Prostate gland (tissue), 2 donors: ENCODE data around the gene GRAMD4. TPM values are rescaled to one million over a fixed set of nuclear protein-coding genes. Genes with fewer than 3 reads are reported as not detected.

Experiments
- DNase-seq: peaks from one replicate; pipeline ENCODE4 v3.0.0-alpha.2; 2019; ENCODE audit warnings: low spot score
- H3K27ac ChIP-seq, 2 donors: fragments of 200-600 bp; sonication (generic); 2 replicates each; pipeline ENCODE4 v1.5.1; 2017 to 2019
- H3K27me3 ChIP-seq: fragments of 200-600 bp; sonication (generic); replicated peaks from 2 replicates; pipeline ENCODE4 v1.5.1; 2019; ENCODE audit not compliant: insufficient read depth
- H3K36me3 ChIP-seq, 2 donors: fragments of 200-600 bp; sonication (generic); 1 replicate in 1 of 2; 2 replicates in 1 of 2; pipeline versions ENCODE4 v1.5.1 to v1.8.1; 2017 to 2019
- H3K4me1 ChIP-seq: fragments of 200-600 bp; sonication (generic); replicated peaks from 2 replicates; pipeline ENCODE4 v1.5.1; 2019
- H3K4me3 ChIP-seq, 2 donors: fragments of 200-600 bp; sonication (generic); 2 replicates each; pipeline ENCODE4 v1.5.1; 2017 to 2019
- H3K9me3 ChIP-seq: fragments of 200-600 bp; sonication (generic); 2 replicates; pipeline ENCODE4 v1.5.1; 2017
- CTCF ChIP-seq, 4 experiments: fragments of 200-600 bp in 2 of 4; fragments of 450-650 bp in 2 of 4; sonication (generic) in 2 of 4; IDR thresholded peaks; 1 replicate in 3 of 4; 2 replicates in 1 of 4; pipeline ENCODE4 v1.5.1; 2016 to 2019; ENCODE audit warnings: antibody characterized with exemption in 4 of 4, mild to moderate bottlenecking in 2 of 4, moderate library complexity in 2 of 4
- POLR2A ChIP-seq: fragments of 450-650 bp; IDR thresholded peaks from one replicate; pipeline ENCODE4 v1.6.1; 2016; ENCODE audit warnings: antibody characterized with exemption, mild to moderate bottlenecking
- POLR2AphosphoS5 ChIP-seq: sonication (generic); formaldehyde crosslinking; IDR thresholded peaks from one replicate; pipeline ENCODE4 v1.6.1; 2017; ENCODE audit warnings: antibody characterized with exemption
- WGBS: methylation state at CpG from one replicate; pipeline ENCODE4 v1.1.5; 2018; 5-methylcytosine and 5-hydroxymethylcytosine counted together
- intact Hi-C: fragments of 100-400 bp; cut with DNase I; formaldehyde crosslinking; loops from one replicate; pipeline ENCODE4 v1.14.2; 2022
- total RNA-seq, 2 donors: library from RNA; depleted of rRNA; stranded (reverse); fragments of >200 nt; gene quantifications; one replicate each; pipeline ENCODE4 v1.1.0, GENCODE V29; 2016

GRAMD4 gene
- total RNA-seq, 2 donors from 2014 or later = 12.1 to 20.2 TPM

GRCh38 chr22:46726066-46726985 lies 106.1 kb downstream of the GRAMD4 start:
- H3K27me3 ChIP-seq = no peaks in the 10 kb centered on the region
- intact Hi-C loops = no loop called here
- WGBS = 43% methylated on average over 38 of the region's 38 CpGs
- no peaks in the 10 kb centered on the region for H3K36me3 ChIP-seq
- no peak for TF ChIP-seq POLR2A
- TF ChIP-seq CTCF (IDR thresholded peaks at IDR 0.05) = no peak
- no peak for TF ChIP-seq POLR2AphosphoS5
- peaks cover 3% of the 10 kb centered on the region for H3K4me1 ChIP-seq
- no peak overlapping the region for H3K4me3 ChIP-seq
- no peaks in the 10 kb centered on the region for H3K9me3 ChIP-seq
- no peak overlapping the region for H3K27ac ChIP-seq
- DNase-seq = no peak

- Histone ChIP-seq H3K4me1 (peaks cover 3% of the 10 kb centered on the region), H3K27ac (no peak overlapping the region), H3K36me3 (no peaks in the 10 kb centered on the region), H3K27me3 (no peaks in the 10 kb centered on the region), H3K4me3 (no peak overlapping the region), H3K9me3 (no peaks in the 10 kb centered on the region)
- 84% methylated on average over 3 of the region's 3 CpGs for WGBS
- intact Hi-C loops = no loop called here
- TF ChIP-seq CTCF (IDR thresholded peaks at IDR 0.05) = no peak
- no peak for TF ChIP-seq POLR2AphosphoS5
- no peak for TF ChIP-seq POLR2A
- no peak for DNase-seq
Measured at GRCh38 chr22:46726986-46727317, 106.8 kb downstream of the GRAMD4 start.

- Histone ChIP-seq H3K9me3 (no peaks in the 10 kb centered on the region), H3K4me1 (peaks cover 3% of the 10 kb centered on the region), H3K27me3 (no peaks in the 10 kb centered on the region), H3K36me3 (no peaks in the 10 kb centered on the region), H3K4me3 (no peak overlapping the region), H3K27ac (no peak overlapping the region)
- WGBS = 91% methylated on average over 18 of the region's 19 CpGs
- TF ChIP-seq POLR2AphosphoS5 = no peak
- TF ChIP-seq POLR2A = no peak
- no peak for TF ChIP-seq CTCF (IDR thresholded peaks at IDR 0.05)
- DNase-seq = no peak
- intact Hi-C loops = no loop called here
Measured at GRCh38 chr22:46727813-46728364, 107.7 kb downstream of the GRAMD4 start.

GRCh38 chr22:46728470-46728869 lies 108.3 kb downstream of the GRAMD4 start:
- DNase-seq = no peak
- TF ChIP-seq CTCF (IDR thresholded peaks at IDR 0.05) = no peak
- no peak for TF ChIP-seq POLR2A
- TF ChIP-seq POLR2AphosphoS5 = no peak
- no peaks in the 10 kb centered on the region for H3K9me3 ChIP-seq
- WGBS = 79% methylated on average over 11 of the region's 11 CpGs
- no peak overlapping the region for H3K27ac ChIP-seq
- H3K27me3 ChIP-seq = no peaks in the 10 kb centered on the region
- H3K36me3 ChIP-seq = no peaks in the 10 kb centered on the region
- no peak overlapping the region for H3K4me3 ChIP-seq
- H3K4me1 ChIP-seq = peaks cover 3% of the 10 kb centered on the region
- intact Hi-C loops = no loop called here

Other genes with a start within 250 kb of the GRAMD4 start
- gene CELSR1, start 82.8 kb upstream of the GRAMD4 start, total RNA-seq = 10 to 100 TPM; 24.2 to 38.2 TPM
- 10 to 100 TPM; 10.2 to 18.0 TPM for gene CERK, start 117.9 kb downstream of the GRAMD4 start, total RNA-seq
- gene TBC1D22A, start 142.3 kb downstream of the GRAMD4 start, total RNA-seq = 10 to 100 TPM; 16.0 to 30.7 TPM